Measurements from ENCODE around the gene CDC42BPG. TPM values are rescaled to one million over a fixed set of nuclear protein-coding genes. Genes with fewer than 3 reads are reported as not detected.

CDC42BPG gene
- total RNA-seq, 1 donor from 2014 or later: 0.64 TPM

GRCh38 chr11:64810891-64811272 is 33.6 kb downstream of the CDC42BPG start:
- no peak for DNase-seq (ENCODE audit: extremely low read depth, low read depth, low spot score)

GRCh38 chr11:64810271-64810890 is 34.1 kb downstream of the CDC42BPG start, which contains the start of gene MEN1:
Gene MEN1, minus strand, starts transcription at chr11:64810551. Its CDS starts 442 bp downstream, at chr11:64810109.
- peak; percentile 68 for DNase-seq (ENCODE audit: extremely low read depth, low read depth, low spot score)

DNA sequence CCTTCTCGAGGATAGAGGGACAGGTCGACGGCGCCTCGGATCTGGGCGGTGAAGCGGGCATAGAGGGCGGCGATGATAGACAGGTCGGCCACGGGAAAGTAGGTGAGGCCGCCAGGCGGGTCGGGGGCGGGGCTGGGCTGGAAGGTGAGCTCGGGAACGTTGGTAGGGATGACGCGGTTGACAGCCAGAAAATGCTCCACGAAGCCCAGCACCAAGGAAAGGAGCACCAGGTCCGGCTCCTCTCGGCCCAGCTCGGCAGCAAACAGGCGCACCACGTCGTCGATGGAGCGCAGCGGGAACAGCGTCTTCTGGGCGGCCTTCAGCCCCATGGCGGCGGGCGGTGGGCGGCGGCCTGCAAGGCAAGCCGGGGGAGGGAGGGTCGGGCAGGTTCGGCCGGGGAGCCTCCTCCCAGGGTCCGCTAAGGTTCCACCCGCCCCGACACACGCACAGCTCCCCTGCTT is 34.6 kb downstream of the CDC42BPG start:
- no peak for DNase-seq (ENCODE audit: extremely low read depth, low read depth, low spot score)

DNA sequence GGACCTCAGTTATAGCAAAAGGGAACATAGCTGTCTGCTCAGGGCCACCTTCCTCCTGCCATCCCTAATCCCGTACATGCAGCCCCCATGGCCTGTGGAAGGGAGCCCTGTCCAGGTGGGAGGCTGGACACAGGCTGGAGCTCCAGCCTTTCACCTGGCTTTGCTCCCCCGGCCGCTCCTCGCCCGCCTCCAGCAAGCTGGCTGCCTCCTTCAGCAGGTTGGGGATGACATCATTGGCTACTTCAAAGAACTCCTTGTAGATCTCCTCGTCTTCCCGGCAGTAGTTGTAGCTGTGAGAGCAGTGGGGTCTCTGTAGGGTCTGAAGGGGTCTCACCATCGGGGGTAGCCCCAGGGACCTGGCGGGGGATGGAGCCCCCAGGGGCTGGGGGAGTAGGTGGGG is 39.0 kb downstream of the CDC42BPG start:
- no peak for DNase-seq (ENCODE audit: extremely low read depth, low read depth, low spot score)

- no peak for DNase-seq (ENCODE audit: extremely low read depth, low read depth, low spot score)
Observed at GRCh38 chr11:64804346-64805210, 39.9 kb downstream of the CDC42BPG start.

GRCh38 chr11:64803846-64804345 is 40.6 kb downstream of the CDC42BPG start:
- DNase-seq (ENCODE audit: extremely low read depth, low read depth, low spot score): no peak

DNA sequence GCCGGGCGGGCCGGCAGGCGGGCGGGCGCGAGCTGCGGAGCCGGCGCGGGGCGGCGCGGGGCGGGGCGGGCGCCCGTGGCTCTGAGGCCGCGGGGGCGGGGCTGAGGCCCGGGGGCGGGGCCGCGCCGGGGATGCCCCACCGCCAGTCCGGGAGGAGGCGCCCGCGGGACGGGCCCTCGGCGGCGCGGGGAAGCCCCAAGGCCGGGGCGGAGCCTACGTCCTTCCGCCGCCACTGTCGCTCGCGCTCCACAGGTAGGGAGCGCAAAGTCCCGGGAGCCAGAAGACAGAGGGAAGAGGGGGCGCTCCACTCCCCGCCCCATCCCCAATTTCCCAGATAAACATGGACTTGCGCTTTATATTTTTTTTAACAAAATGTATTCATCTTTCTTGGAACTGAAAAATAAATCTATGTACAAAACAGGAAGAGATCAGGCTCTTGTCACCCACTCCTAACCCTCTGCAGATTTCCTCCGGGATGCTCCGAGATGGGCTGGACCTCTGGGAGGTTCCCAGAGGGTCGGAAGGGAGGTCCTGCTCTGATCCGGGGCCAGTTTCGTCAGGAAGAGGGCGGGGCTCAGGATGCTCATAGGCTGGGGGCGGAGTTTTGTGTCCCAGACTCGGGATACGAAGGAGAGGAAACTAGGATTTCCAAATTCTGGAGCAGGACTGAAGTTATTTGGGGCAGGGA is 41.2 kb downstream of the CDC42BPG start, which contains the start of gene MAP4K2:
Gene MAP4K2 (minus strand): TSS at position 57 of the 688 bp plus-strand sequence. CDS start 65 bp downstream, outside the sequence.
- no peak for DNase-seq (ENCODE audit: extremely low read depth, low read depth, low spot score)

- no peak for DNase-seq (ENCODE audit: extremely low read depth, low read depth, low spot score)
Observed at GRCh38 chr11:64802370-64803157, 41.9 kb downstream of the CDC42BPG start.

DNA sequence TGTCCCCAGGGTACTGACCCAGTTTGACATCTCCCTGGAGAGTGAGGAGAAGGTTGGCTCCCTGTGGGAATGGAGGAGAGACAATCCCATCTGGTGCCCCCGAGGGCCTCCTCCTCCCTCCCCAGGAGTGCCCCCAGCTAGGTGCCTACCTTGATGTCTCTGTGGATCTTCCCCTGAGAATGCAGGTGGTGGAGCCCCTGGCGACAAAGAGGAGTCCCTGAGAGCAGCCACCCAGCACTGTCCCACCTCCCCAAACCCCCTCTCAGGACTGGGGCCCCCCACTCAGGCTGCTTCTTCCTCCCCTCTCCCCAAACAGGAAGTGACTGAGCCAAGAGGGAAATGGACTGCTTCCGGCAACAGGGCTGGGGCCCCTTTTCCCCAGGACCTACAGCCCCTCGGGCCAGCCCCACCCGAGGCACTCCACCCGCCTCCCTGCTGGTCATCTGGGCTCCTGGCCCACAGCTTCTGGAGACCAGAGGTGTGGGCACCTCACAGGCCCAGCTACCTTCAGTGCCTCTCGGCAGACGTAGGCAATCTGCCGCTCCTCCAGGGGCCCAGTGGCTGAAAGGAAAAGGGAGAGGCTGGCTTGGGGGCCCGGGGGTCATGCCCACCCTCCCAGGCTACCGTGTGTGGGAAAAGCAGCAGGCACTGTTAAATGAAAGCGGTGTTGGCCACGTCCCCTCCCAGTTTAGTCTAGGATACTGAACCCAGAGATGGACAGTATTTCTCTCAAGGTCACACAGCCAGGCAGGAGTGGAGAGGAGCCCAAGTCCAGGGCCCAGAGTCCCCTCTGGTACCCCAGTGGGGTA is 42.7 kb downstream of the CDC42BPG start:
- no peak for DNase-seq (ENCODE audit: extremely low read depth, low read depth, low spot score)

DNA sequence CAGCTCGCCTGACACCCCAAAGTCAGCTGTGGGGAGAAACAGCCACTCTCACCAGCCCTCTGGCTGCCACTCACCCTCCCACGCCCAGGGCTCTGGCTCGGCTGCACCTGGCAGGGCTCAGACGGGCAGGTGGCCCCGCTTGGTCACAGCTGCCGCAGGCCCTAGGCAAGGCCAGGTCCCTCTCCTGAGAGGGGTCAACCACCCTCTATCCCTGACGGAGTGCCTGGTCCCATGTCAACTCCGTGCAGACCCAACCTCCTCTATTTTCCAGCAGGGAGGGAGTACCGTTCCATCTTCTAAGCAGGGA is 43.3 kb downstream of the CDC42BPG start:
- no peak for DNase-seq (ENCODE audit: extremely low read depth, low read depth, low spot score)

- no peak for DNase-seq (ENCODE audit: extremely low read depth, low read depth, low spot score)
Observed at GRCh38 chr11:64800303-64801157, 43.9 kb downstream of the CDC42BPG start.

GRCh38 chr11:64799623-64800302 is 44.7 kb downstream of the CDC42BPG start:
- no peak for DNase-seq (ENCODE audit: extremely low read depth, low read depth, low spot score)

GRCh38 chr11:64799256-64799622 is 45.2 kb downstream of the CDC42BPG start:
- no peak for DNase-seq (ENCODE audit: extremely low read depth, low read depth, low spot score)

DNA sequence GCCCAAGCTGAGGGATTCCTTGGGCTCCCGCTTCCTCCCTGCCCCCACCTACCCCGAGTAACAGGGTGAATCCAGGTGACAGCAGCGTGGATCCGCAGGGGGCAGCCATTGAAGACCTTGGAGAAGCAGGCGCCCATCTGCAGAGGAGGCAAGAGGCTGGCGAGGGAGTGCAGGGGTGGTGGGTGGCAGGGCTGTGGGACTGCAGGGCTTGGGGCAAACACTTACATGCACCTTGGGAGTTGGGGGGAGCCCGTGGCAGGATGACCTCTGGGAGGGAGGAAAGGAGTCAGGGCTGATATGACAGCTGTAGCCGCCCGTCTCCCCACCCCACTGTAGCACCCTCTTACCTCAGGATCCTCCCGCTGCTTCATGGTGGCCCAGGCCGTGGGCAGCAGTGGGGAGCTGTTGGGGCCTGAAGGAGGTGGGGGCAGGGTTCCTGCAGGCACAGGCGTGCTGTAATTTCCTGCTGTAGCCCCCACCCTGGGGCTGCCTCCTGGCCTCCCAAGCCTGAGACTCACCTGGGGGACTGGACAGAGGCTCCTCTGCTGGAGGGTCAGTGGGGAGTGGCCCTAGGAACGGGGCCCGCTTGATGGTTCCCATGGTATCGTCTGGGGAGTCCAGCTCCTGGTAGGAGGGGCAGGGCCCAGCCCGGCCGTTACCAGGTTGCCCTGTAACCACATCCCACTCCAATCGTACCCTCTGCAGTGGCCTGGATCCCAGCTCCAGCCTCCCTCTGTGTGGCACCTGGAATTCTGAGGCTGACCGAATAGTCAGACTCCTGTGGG is 47.5 kb downstream of the CDC42BPG start:
- DNase-seq (ENCODE audit: extremely low read depth, low read depth, low spot score): no peak

GRCh38 chr11:64796047-64796756 is 48.3 kb downstream of the CDC42BPG start:
- no peak for DNase-seq (ENCODE audit: extremely low read depth, low read depth, low spot score)

- no peak for DNase-seq (ENCODE audit: extremely low read depth, low read depth, low spot score)
Observed at GRCh38 chr11:64794526-64794925, 49.9 kb downstream of the CDC42BPG start.
